HCT116 (cell line): Measurements from ENCODE around the gene IGSF5. TPM values are rescaled to one million over a fixed set of nuclear protein-coding genes. Genes with fewer than 3 reads are reported as not detected.

ENCODE experiments used
- ATAC-seq: fragments of 200-7000 bp; cut with Tn5 transposase; 2 replicates; pipeline ENCODE4 v1.9.1; 2020; ENCODE audit warnings: mild to moderate bottlenecking, moderate library complexity
- BruUV-seq: library from RNA; stranded (reverse); fragments of 400-500 nt; replicated peaks from 2 replicates; lab custom pipeline; 2021; lab: Mats Ljungman, UMichigan
- CTCF ChIA-PET: fragments of 300-600 bp; sonication (Branson Sonifier 250); formaldehyde crosslinking; loops from one replicate; lab custom pipeline; 2021; ENCODE audit warnings: antibody characterized with exemption; lab: Charles Lee
- POLR2A ChIA-PET: fragments of 300-600, 350-600 bp; sonication (Branson Sonifier 250); formaldehyde crosslinking; loops from one replicate; lab custom pipeline; 2021; ENCODE audit warnings: antibody characterized with exemption; lab: Charles Lee
- RAD21 ChIA-PET, 2 experiments: fragments of 300-600 bp; sonication (Branson Sonifier 250); formaldehyde crosslinking; loops; one replicate each; lab custom pipeline; 2023; ENCODE audit warnings: low total read pairs in 2 of 2; ENCODE audit not compliant: uncharacterized antibody in 2 of 2, unreplicated experiment in 2 of 2, low non-redundant PET in 1 of 2; lab: Charles Lee
- DNase-seq: peaks from one replicate; pipeline ENCODE4 v3.0.0-alpha.2; 2010; ENCODE audit warnings: low read depth, low spot score
- H2AFZ ChIP-seq: fragments of 200-600 bp; shearing (Covaris generic), sonication (generic); 2 replicates; pipeline ENCODE4 v1.6.1; 2017; ENCODE audit warnings: low read depth, mixed run types, mixed read lengths, antibody characterized with exemption, low read length; ENCODE audit not compliant: poor library complexity, severe bottlenecking
- H3K27ac ChIP-seq: 2 replicates; pipeline ENCODE4 v1.5.1; 2012; ENCODE audit warnings: low read depth, low read length
- H3K27me3 ChIP-seq: fragments of 200-600 bp; sonication (generic); 2 replicates; pipeline ENCODE4 v1.6.1; 2016; ENCODE audit warnings: mixed run types, low read length, mixed read lengths; ENCODE audit not compliant: insufficient read depth
- H3K36me3 ChIP-seq, 2 experiments: fragments of 200-500 bp in 1 of 2; fragments of 200-600 bp in 1 of 2; sonication (Bioruptor generic) in 1 of 2; sonication (generic) in 1 of 2; 2 replicates each; pipeline versions ENCODE4 v1.5.1 to v1.6.1; 2014 to 2016; ENCODE audit warnings: low read length in 2 of 2, inconsistent platforms in 1 of 2, mixed read lengths in 1 of 2, mixed run types in 1 of 2; ENCODE audit not compliant: insufficient read depth in 2 of 2, control insufficient read depth in 1 of 2
- H3K4me1 ChIP-seq, 2 experiments: fragments of 200-600 bp in 1 of 2; sonication (generic) in 1 of 2; 2 replicates each; pipeline versions ENCODE4 v1.5.1 to v1.6.1; 2012 to 2017; ENCODE audit warnings: low read length in 2 of 2, inconsistent platforms in 1 of 2, mild to moderate bottlenecking in 1 of 2, mixed read lengths in 1 of 2, mixed run types in 1 of 2, moderate library complexity in 1 of 2; ENCODE audit not compliant: insufficient read depth in 2 of 2, control insufficient read depth in 1 of 2
- H3K4me2 ChIP-seq: fragments of 200-600 bp; sonication (generic); 2 replicates; pipeline ENCODE4 v1.6.1; 2017; ENCODE audit warnings: mixed run types, low read length, mixed read lengths
- H3K4me3 ChIP-seq, 2 experiments: fragments of 200-600 bp in 1 of 2; sonication (generic) in 1 of 2; replicated peaks in 1 of 2; 2 replicates each; pipeline ENCODE4 v1.5.1; 2011 to 2016; ENCODE audit warnings: low read length in 2 of 2, control low read depth in 1 of 2, low read depth in 1 of 2, mild to moderate bottlenecking in 1 of 2, mixed read lengths in 1 of 2, mixed run types in 1 of 2
- H3K79me2 ChIP-seq: fragments of 200-600 bp; sonication (generic); 2 replicates; pipeline ENCODE4 v1.6.1; 2017; ENCODE audit warnings: mild to moderate bottlenecking, mixed run types, low read length, moderate library complexity, mixed read lengths; ENCODE audit not compliant: insufficient read depth
- H3K9ac ChIP-seq: fragments of 200-600 bp; sonication (generic); 2 replicates; pipeline ENCODE4 v1.6.1; 2016; ENCODE audit warnings: low read length, mixed read lengths
- H3K9me2 ChIP-seq: fragments of 200-600 bp; sonication (generic), shearing (Covaris generic); 2 replicates; pipeline ENCODE4 v1.6.1; 2017; ENCODE audit warnings: mixed run types, mild to moderate bottlenecking, moderate library complexity; ENCODE audit not compliant: insufficient read depth
- H3K9me3 ChIP-seq, 2 experiments: fragments of 200-500 bp in 1 of 2; fragments of 200-600 bp in 1 of 2; sonication (Bioruptor generic) in 1 of 2; sonication (generic) in 1 of 2; 2 replicates each; pipeline ENCODE4 v1.6.1; 2014 to 2017; ENCODE audit warnings: low read length in 2 of 2, mixed read lengths in 2 of 2, inconsistent platforms in 1 of 2, low read depth in 1 of 2, mild to moderate bottlenecking in 1 of 2, mixed run types in 1 of 2, moderate library complexity in 1 of 2; ENCODE audit not compliant: control insufficient read depth in 1 of 2, insufficient read depth in 1 of 2
- H4K20me1 ChIP-seq: fragments of 200-600 bp; sonication (generic), shearing (Covaris generic); 2 replicates; pipeline ENCODE4 v1.6.1; 2017; ENCODE audit warnings: mixed run types, mild to moderate bottlenecking, moderate library complexity; ENCODE audit not compliant: insufficient read depth
- EGR1 ChIP-seq: IDR thresholded peaks from 2 replicates; pipeline ENCODE4 v1.6.1; 2012; ENCODE audit warnings: low read depth
- POLR2A ChIP-seq: IDR thresholded peaks from 2 replicates; pipeline ENCODE4 v1.7.0; 2011; ENCODE audit warnings: borderline replicate concordance; ENCODE audit not compliant: insufficient read depth, insufficient read length; ENCODE audit errors: extremely low read depth
- RAD21 ChIP-seq: IDR thresholded peaks from 2 replicates; pipeline ENCODE4 v1.6.1; 2012; ENCODE audit warnings: low read depth, mild to moderate bottlenecking
- intact Hi-C: fragments of 100-400 bp; cut with micrococcal nuclease; formaldehyde crosslinking; loops from 2 replicates; pipeline ENCODE4 v1.10.0; 2022
- total RNA-seq: library from RNA; stranded (reverse); gene quantifications from one replicate; pipeline ENCODE4 v1.2.1, GENCODE V29; 2021; ENCODE audit not compliant: unreplicated experiment
- TF ChIP-seq, protein P1 (sequence below): IDR thresholded peaks from 2 replicates; pipeline ENCODE4 v1.6.1; 2012
- TF ChIP-seq, protein P2 (sequence below): IDR thresholded peaks from 2 replicates; pipeline ENCODE4 v1.6.1; 2011; ENCODE audit warnings: mild to moderate bottlenecking, low read length, moderate library complexity; ENCODE audit not compliant: insufficient replicate concordance; ENCODE audit errors: extremely low read depth
- TF ChIP-seq, protein P3 (sequence below), 3 experiments: fragments of 200-600 bp in 1 of 3; sonication (generic) in 1 of 3; IDR thresholded peaks in 2 of 3; conservative IDR thresholded peaks in 1 of 3; 2 replicates each; pipeline ENCODE4 v1.5.1; 2012 to 2017; ENCODE audit warnings: low read depth in 2 of 3, low read length in 2 of 3, antibody characterized with exemption in 1 of 3, borderline replicate concordance in 1 of 3, control low read depth in 1 of 3, mild to moderate bottlenecking in 1 of 3, mixed read lengths in 1 of 3, mixed run types in 1 of 3, moderate library complexity in 1 of 3; ENCODE audit not compliant: insufficient read depth in 1 of 3

The IGSF5 gene
- total RNA-seq, 1 experiment from 2014 or later = not detected

DNA sequence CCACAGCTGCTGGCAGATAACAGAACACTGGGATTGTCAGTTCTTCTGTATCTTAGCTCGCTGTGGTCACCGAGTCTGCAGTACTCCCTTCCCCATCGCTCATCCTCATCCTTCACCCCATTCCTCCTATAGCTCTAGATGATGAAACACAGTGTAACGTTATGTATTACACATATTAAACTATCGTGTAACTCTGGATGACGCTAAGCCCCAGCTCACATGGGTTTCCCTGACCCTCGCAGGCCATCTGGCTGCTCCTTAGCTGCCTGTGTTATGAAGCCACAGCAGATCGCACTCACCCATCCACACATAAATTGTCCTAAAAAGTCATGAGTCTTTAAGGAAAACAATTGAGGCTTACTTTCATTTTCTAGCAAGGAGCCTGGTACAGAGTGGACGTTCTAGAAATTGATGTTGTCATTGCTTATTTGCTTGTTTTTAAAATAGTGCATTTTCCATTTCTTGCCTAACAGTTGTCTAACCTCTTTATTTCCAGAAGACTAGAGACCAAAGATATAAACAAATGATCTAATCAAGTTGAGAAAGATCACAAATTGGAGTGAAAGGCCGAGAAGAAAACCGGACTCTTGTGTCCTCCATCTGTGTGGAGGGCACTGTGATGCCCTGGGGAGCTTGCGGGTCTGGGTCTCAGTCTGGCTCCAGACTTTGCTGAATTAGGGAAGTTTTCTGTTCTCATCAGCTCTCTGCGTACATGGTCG, 97.9 kb downstream of the IGSF5 start:
- TF ChIP-seq, protein P1, sequence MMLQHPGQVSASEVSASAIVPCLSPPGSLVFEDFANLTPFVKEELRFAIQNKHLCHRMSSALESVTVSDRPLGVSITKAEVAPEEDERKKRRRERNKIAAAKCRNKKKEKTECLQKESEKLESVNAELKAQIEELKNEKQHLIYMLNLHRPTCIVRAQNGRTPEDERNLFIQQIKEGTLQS = no peak
- TF ChIP-seq EGR1 (no peak), POLR2A (no peak), RAD21 (no peak)
- TF ChIP-seq, protein P2, sequence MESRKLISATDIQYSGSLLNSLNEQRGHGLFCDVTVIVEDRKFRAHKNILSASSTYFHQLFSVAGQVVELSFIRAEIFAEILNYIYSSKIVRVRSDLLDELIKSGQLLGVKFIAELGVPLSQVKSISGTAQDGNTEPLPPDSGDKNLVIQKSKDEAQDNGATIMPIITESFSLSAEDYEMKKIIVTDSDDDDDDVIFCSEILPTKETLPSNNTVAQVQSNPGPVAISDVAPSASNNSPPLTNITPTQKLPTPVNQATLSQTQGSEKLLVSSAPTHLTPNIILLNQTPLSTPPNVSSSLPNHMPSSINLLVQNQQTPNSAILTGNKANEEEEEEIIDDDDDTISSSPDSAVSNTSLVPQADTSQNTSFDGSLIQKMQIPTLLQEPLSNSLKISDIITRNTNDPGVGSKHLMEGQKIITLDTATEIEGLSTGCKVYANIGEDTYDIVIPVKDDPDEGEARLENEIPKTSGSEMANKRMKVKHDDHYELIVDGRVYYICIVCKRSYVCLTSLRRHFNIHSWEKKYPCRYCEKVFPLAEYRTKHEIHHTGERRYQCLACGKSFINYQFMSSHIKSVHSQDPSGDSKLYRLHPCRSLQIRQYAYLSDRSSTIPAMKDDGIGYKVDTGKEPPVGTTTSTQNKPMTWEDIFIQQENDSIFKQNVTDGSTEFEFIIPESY = no peak
- TF ChIP-seq, protein P3, sequence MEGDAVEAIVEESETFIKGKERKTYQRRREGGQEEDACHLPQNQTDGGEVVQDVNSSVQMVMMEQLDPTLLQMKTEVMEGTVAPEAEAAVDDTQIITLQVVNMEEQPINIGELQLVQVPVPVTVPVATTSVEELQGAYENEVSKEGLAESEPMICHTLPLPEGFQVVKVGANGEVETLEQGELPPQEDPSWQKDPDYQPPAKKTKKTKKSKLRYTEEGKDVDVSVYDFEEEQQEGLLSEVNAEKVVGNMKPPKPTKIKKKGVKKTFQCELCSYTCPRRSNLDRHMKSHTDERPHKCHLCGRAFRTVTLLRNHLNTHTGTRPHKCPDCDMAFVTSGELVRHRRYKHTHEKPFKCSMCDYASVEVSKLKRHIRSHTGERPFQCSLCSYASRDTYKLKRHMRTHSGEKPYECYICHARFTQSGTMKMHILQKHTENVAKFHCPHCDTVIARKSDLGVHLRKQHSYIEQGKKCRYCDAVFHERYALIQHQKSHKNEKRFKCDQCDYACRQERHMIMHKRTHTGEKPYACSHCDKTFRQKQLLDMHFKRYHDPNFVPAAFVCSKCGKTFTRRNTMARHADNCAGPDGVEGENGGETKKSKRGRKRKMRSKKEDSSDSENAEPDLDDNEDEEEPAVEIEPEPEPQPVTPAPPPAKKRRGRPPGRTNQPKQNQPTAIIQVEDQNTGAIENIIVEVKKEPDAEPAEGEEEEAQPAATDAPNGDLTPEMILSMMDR (IDR thresholded peaks at IDR 0.05 in 2 of 3, conservative IDR thresholded peaks at IDR 0.05 in 1 of 3; ENCODE audit: borderline replicate concordance in 1 of 3, insufficient read depth in 1 of 3, low read depth in 2 of 3, low read length in 2 of 3) = no peak
- TF ChIP-seq, all 23 proteins: peak for 0
- no peak overlapping the region for H3K4me3 ChIP-seq
- DNase-seq = no peak
- no peak overlapping the region for H3K4me2 ChIP-seq
- H3K9me2 ChIP-seq = no peaks in the 10 kb centered on the region
- no peaks in the 10 kb centered on the region; a peak in 1 of 4 replicates for H3K4me1 ChIP-seq
- POLR2A ChIA-PET = no interaction called here
- CTCF ChIA-PET = no interaction called here
- no peak overlapping the region for H3K27ac ChIP-seq
- no peak overlapping the region for H2AFZ ChIP-seq
- no peaks in the 10 kb centered on the region for H3K79me2 ChIP-seq
- intact Hi-C loops = no loop called here
- RAD21 ChIA-PET = no interaction called here
- no TSS peak for BruUV-seq
- H3K9me3 ChIP-seq = peaks cover 0 to 4% of the 10 kb centered on the region in 2 experiments; a peak in 1 of 4 replicates
- no peaks in the 10 kb centered on the region for H3K36me3 ChIP-seq
- H4K20me1 ChIP-seq = no peaks in the 10 kb centered on the region
- no peaks in the 10 kb centered on the region for H3K27me3 ChIP-seq
- no peak for ATAC-seq
- no peak overlapping the region for H3K9ac ChIP-seq
